Osteocyte (in vitro differentiated cells): ENCODE measurements around the gene TMEM150A. TPM values are rescaled to one million over a fixed set of nuclear protein-coding genes. Genes with fewer than 3 reads are reported as not detected.
A peak's percentile ranks its signal among the peaks of the same experiment; 100 is the strongest.

Experiments used
- DNase-seq: peaks from one replicate; pipeline ENCODE4 v3.0.0; 2021; ENCODE audit warnings: mixed read lengths; ENCODE audit not compliant: unreplicated experiment; ENCODE audit errors: extremely low spot score
- H3K27ac Mint-ChIP-seq: one replicate; pipeline ENCODE4 v1.8.0; 2021; ENCODE audit warnings: mild to moderate bottlenecking, mixed read lengths; ENCODE audit not compliant: unreplicated experiment
- H3K27me3 Mint-ChIP-seq: one replicate; pipeline ENCODE4 v1.8.0; 2021; ENCODE audit warnings: mixed read lengths; ENCODE audit not compliant: unreplicated experiment
- H3K36me3 Mint-ChIP-seq: one replicate; pipeline ENCODE4 v1.8.0; 2021; ENCODE audit warnings: mixed read lengths; ENCODE audit not compliant: unreplicated experiment
- H3K4me1 Mint-ChIP-seq: one replicate; pipeline ENCODE4 v1.8.0; 2021; ENCODE audit warnings: mixed read lengths; ENCODE audit not compliant: unreplicated experiment
- H3K4me3 Mint-ChIP-seq: one replicate; pipeline ENCODE4 v1.8.0; 2021; ENCODE audit warnings: mild to moderate bottlenecking, moderate library complexity, mixed read lengths; ENCODE audit not compliant: unreplicated experiment
- H3K9me3 Mint-ChIP-seq: one replicate; pipeline ENCODE4 v1.8.0; 2021; ENCODE audit warnings: mixed read lengths; ENCODE audit not compliant: unreplicated experiment
- total RNA-seq: library from RNA; stranded (reverse); gene quantifications from 2 replicates; pipeline ENCODE4 v1.2.1, GENCODE V29; 2021
- TF ChIP-seq, protein P1 (sequence below): fragments of 200-600 bp; sonication (generic); IDR thresholded peaks from 2 replicates; pipeline ENCODE4 v1.5.0; 2021; ENCODE audit warnings: antibody characterized with exemption, mild to moderate bottlenecking, moderate library complexity

The TMEM150A gene
- total RNA-seq, 1 donor from 2014 or later, result 18.2 TPM

DNA sequence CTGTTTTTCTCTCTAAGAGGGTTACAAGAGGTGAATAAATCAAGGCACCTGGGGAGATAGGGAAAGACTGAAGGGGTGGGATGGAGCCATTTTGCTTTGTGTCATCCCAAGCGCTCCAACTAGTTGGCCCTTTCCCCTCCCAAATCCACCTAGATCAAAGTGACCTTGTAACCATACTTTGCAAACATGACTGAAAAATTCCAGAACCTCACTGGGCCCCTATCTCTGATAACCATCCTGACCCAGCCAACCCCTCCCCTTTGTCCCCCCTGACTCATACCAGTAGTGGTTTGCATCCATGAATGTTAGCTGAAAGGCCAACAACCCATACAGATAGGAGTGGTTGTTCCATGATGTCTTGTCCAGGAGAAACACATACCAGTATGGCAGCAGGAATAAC, 44.3 kb downstream of the TMEM150A start:
- H3K9me3 Mint-ChIP-seq, result no peaks in the 10 kb centered on the region
- no peaks in the 10 kb centered on the region for H3K27me3 Mint-ChIP-seq
- peaks cover 24% of the 10 kb centered on the region for H3K4me1 Mint-ChIP-seq
- no peak for DNase-seq
- H3K27ac Mint-ChIP-seq, result no peak overlapping the region
- peaks cover 24% of the 10 kb centered on the region for H3K36me3 Mint-ChIP-seq
- TF ChIP-seq, protein P1, sequence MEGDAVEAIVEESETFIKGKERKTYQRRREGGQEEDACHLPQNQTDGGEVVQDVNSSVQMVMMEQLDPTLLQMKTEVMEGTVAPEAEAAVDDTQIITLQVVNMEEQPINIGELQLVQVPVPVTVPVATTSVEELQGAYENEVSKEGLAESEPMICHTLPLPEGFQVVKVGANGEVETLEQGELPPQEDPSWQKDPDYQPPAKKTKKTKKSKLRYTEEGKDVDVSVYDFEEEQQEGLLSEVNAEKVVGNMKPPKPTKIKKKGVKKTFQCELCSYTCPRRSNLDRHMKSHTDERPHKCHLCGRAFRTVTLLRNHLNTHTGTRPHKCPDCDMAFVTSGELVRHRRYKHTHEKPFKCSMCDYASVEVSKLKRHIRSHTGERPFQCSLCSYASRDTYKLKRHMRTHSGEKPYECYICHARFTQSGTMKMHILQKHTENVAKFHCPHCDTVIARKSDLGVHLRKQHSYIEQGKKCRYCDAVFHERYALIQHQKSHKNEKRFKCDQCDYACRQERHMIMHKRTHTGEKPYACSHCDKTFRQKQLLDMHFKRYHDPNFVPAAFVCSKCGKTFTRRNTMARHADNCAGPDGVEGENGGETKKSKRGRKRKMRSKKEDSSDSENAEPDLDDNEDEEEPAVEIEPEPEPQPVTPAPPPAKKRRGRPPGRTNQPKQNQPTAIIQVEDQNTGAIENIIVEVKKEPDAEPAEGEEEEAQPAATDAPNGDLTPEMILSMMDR, result no peak
- no peak overlapping the region for H3K4me3 Mint-ChIP-seq

DNA sequence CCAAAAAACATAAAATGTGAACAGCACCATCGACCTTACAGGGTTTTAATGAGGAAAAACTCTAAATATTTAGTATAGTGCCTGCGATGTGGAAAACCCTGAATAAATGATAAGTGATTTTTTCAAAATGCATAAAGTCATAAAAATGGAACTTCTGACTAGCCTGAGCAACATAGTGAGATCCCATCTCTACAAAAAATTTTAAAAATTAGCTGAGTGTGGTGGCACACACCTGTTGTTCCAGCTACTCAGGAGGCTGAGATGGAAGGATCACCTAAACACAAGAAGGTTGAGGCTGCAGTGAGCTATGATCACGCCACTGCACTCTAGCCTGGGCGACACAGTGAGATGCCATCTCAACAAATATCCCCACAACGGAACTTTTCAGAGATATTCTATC, 45.4 kb downstream of the TMEM150A start:
- H3K4me1 Mint-ChIP-seq, result peaks cover 24% of the 10 kb centered on the region
- peaks cover 28% of the 10 kb centered on the region for H3K36me3 Mint-ChIP-seq
- no peaks in the 10 kb centered on the region for H3K9me3 Mint-ChIP-seq
- no peaks in the 10 kb centered on the region for H3K27me3 Mint-ChIP-seq
- H3K27ac Mint-ChIP-seq, result no peak overlapping the region
- no peak for DNase-seq
- TF ChIP-seq, protein P1, result no peak
- no peak overlapping the region for H3K4me3 Mint-ChIP-seq

DNA sequence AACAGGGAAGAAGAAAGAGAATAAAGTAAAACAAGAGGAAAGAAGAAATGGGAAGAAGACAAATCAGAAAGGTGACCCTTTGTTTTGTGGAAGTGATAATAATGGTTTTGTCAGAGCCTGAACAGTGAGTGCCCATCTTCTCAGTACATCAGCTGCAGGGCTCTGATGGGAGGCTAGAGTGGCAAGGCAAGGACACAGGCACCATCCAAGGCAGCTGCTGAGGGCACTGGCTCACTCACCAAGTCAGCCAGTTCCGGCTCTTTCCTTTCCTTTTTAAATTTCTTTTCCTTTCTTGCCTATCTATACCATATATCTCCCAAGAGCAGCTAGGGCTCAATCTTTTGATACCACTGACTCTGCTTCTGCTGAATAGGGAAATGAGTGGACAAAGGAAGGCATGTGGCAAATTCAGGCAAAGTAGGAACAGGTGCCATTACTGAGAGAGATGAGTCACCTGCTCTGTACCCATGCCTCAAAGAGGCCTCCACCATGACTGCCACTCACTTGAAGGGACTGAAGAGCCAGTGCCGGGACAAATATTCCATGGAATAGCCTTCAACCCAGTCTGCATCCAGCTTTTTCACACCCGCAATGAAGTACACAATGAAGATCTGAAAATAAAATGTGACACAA, 47.4 kb downstream of the TMEM150A start:
- Mint-ChIP-seq H3K27ac (no peak overlapping the region), H3K36me3 (peaks cover 37% of the 10 kb centered on the region), H3K4me3 (no peak overlapping the region), H3K9me3 (no peaks in the 10 kb centered on the region), H3K27me3 (no peaks in the 10 kb centered on the region), H3K4me1 (peaks cover 11% of the 10 kb centered on the region)
- DNase-seq, result no peak
- TF ChIP-seq, protein P1, result no peak

DNA sequence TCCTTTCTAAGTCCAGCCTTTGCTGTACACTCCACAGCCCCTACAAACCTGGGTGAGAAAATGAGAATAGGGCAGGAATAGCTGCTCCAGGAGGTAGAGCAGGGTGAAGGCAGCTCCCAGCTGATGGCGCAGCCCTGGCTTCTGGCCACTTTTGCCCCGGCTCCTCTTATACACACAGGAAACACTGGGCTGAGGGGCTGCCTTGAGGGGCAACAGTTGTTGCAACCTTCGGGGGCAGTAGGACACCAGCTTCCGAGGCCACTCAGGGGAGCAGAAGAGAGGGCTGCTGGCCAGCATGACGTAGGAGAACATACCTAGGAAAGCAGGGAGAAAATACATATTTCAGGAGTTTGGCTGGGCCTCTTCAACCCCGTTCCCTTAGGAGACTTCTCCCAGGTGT, 49.3 kb downstream of the TMEM150A start:
- no peak for DNase-seq
- Mint-ChIP-seq H3K27ac (no peak overlapping the region), H3K27me3 (no peaks in the 10 kb centered on the region), H3K36me3 (peaks cover 37% of the 10 kb centered on the region), H3K4me3 (no peak overlapping the region), H3K4me1 (peaks cover 10% of the 10 kb centered on the region), H3K9me3 (no peaks in the 10 kb centered on the region)
- TF ChIP-seq, protein P1, result no peak

DNA sequence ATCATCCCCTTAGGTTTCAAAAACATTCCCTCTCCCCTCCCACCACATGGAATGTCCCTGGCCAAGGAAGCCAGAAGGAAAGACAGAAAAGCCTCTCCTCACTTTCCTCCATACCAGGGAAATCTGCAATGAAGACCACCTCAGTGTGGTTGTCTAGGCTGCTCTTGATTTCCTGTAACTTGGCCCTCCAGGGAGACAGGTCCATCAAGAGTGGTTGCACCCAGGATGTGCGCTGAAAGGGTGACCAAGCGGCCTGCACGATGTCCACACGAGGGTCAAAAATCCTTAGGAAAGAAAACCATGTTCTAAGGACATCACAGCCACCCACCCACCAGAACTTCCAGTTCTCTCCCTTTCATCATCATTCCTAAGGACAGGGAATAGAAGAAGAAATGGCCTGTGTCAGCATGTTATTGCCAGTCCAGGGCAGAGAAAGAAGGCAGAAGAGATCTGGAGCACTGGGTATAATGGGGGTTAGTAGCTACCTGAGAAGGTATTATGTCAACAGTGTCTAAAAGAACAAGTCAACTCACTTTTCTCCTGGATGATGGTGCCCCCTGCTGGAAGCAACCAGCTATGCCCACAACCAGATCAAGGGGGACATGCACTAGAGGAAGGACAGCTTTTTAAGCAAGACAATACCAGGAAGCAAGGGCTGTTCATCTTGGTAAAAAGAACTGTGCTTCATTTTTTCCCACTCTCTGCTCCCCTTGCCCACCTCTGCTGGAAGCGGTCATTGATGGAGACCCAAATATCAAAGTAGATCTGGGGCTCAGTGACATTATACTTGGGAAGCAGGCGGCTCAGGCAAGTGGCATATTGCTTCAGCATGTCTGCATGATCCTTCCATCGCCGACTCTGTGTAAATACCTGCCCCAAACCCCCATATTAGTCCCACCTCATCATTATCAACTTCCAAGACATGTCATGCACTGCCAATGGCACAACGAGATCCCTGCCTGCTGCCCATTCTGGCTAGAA, 50.5 kb downstream of the TMEM150A start:
- Mint-ChIP-seq H3K27ac (no peak overlapping the region), H3K27me3 (no peaks in the 10 kb centered on the region), H3K4me1 (peaks cover 10% of the 10 kb centered on the region), H3K36me3 (peaks cover 31% of the 10 kb centered on the region), H3K4me3 (no peak overlapping the region), H3K9me3 (no peaks in the 10 kb centered on the region)
- TF ChIP-seq, protein P1, result peak; percentile 93
- peak; percentile 90 for DNase-seq
